ENCODE data around the gene KHDRBS1. TPM values are rescaled to one million over a fixed set of nuclear protein-coding genes. Genes with fewer than 3 reads are reported as not detected.
A peak's percentile ranks its signal among the peaks of the same experiment; 100 is the strongest.
"Not testable (repeated sequence)": the region's sequence is repeated elsewhere in the genome, so short reads cannot be mapped to it uniquely, and the experiment has no call there.

The KHDRBS1 gene
- 59.0 TPM for total RNA-seq (ENCODE audit: insufficient read depth, low replicate concordance)

- DNase-seq (ENCODE audit: low spot score), result peak; percentile 100
These were observed at the start of gene KHDRBS1 for GRCh38 chr1:32013386-32014198. TSS of gene KHDRBS1 (plus strand) at chr1:32013868. CDS start at chr1:32013996, 128 bp downstream.

GRCh38 chr1:31970873-31971272, 42.8 kb upstream of the KHDRBS1 start:
- no peak for DNase-seq (ENCODE audit: low spot score)

GRCh38 chr1:31976401-31976800, 37.3 kb upstream of the KHDRBS1 start:
- no peak for DNase-seq (ENCODE audit: low spot score)

GRCh38 chr1:31977385-31978131, 36.1 kb upstream of the KHDRBS1 start:
- DNase-seq (ENCODE audit: low spot score), result peak; percentile 35

GRCh38 chr1:31978843-31979400, 34.7 kb upstream of the KHDRBS1 start:
- no peak for DNase-seq (ENCODE audit: low spot score)

GRCh38 chr1:31980835-31981455, 32.7 kb upstream of the KHDRBS1 start:
- no peak for DNase-seq (ENCODE audit: low spot score)

GRCh38 chr1:31981456-31981839, 32.2 kb upstream of the KHDRBS1 start:
- no peak for DNase-seq (ENCODE audit: low spot score)

GRCh38 chr1:31981972-31982371, 31.7 kb upstream of the KHDRBS1 start:
- DNase-seq (ENCODE audit: low spot score), result peak; percentile 29

GRCh38 chr1:31984419-31985347, 29.0 kb upstream of the KHDRBS1 start:
- DNase-seq (ENCODE audit: low spot score), result peak; percentile 17

- no peak for DNase-seq (ENCODE audit: low spot score)
These were observed 28.2 kb upstream of the KHDRBS1 start for GRCh38 chr1:31985430-31985829.

GRCh38 chr1:31987135-31987619, 26.5 kb upstream of the KHDRBS1 start:
- DNase-seq (ENCODE audit: low spot score), result no peak

- no peak for DNase-seq (ENCODE audit: low spot score)
These were observed 23.7 kb upstream of the KHDRBS1 start for GRCh38 chr1:31989964-31990363.

GRCh38 chr1:31991182-31991581, 22.5 kb upstream of the KHDRBS1 start:
- no peak for DNase-seq (ENCODE audit: low spot score)

- no peak for DNase-seq (ENCODE audit: low spot score)
These were observed 18.4 kb upstream of the KHDRBS1 start for GRCh38 chr1:31995263-31995662.

GRCh38 chr1:31996121-31996520, 17.5 kb upstream of the KHDRBS1 start:
- DNase-seq (ENCODE audit: low spot score), result not testable (repeated sequence)

- DNase-seq (ENCODE audit: low spot score), result no peak
These were observed 11.8 kb upstream of the KHDRBS1 start for GRCh38 chr1:32001863-32002262.

- not testable (repeated sequence) for DNase-seq (ENCODE audit: low spot score)
These were observed 11.4 kb upstream of the KHDRBS1 start for GRCh38 chr1:32002285-32002684.

- DNase-seq (ENCODE audit: low spot score), result no peak
These were observed 8.1 kb upstream of the KHDRBS1 start for GRCh38 chr1:32005522-32005921.

GRCh38 chr1:32007591-32007940, 6.1 kb upstream of the KHDRBS1 start:
- no peak for DNase-seq (ENCODE audit: low spot score)

GRCh38 chr1:32010246-32010645, 3.4 kb upstream of the KHDRBS1 start:
- DNase-seq (ENCODE audit: low spot score), result no peak
